Stimulated activated CD4-positive, alpha-beta T cell treated with anti-CD3 and anti-CD28 coated beads, Interleukin-4, amount 100 ng/mL, for 4 hours (primary cell): ENCODE results near the gene GFPT2.

Source experiments
- DNase-seq, 2 experiments: peaks; one replicate each; pipeline ENCODE4 v3.0.0-alpha.2; 2020

Gene GFPT2

GRCh38 chr5:180378438-180379344 lies 25.6 kb upstream of the GFPT2 start:
- DNase-seq: no peak

- no peak for DNase-seq
These were observed 24.5 kb upstream of the GFPT2 start for GRCh38 chr5:180377556-180378197.

DNA sequence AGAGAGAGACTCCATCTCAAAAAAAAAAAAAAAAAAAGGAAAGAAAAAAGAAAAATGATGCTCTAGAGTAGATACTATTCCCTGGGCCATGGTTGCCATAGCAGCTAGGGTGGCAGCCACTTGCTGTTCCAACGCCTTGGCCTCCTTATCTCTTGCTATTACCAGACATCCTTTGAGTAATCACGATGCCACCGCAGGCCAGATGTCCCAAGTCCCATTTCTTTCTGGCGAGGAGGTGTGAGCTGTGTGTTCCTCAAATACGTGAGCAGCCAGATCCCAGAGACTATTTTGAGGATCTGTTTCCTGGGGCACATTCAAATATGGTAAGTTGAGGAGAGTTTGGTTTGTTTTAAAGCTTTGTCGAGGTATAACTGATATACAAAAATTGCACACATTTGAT lies 23.4 kb upstream of the GFPT2 start:
- DNase-seq: no peak

GRCh38 chr5:180375955-180376354 lies 22.8 kb upstream of the GFPT2 start:
- no peak for DNase-seq

DNA sequence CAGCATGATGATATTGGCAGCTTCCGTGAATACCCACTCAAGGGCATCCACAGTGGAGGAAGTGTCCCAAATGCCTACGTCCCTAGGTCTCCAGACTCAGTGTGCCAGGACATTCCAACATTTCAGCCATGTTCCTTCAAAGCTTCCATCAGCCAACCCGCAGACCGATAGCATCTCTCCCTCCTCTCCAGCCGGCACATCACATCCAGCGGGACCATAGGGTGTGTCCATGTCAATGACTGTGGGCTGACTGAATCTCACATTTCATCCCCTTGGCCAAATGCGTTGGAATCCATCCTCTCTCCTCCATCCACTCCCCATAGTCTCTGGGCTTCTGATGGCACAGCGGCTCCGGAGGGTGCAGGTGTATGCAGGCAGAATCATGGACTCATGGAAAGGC lies 22.2 kb upstream of the GFPT2 start:
- DNase-seq: no peak

DNA sequence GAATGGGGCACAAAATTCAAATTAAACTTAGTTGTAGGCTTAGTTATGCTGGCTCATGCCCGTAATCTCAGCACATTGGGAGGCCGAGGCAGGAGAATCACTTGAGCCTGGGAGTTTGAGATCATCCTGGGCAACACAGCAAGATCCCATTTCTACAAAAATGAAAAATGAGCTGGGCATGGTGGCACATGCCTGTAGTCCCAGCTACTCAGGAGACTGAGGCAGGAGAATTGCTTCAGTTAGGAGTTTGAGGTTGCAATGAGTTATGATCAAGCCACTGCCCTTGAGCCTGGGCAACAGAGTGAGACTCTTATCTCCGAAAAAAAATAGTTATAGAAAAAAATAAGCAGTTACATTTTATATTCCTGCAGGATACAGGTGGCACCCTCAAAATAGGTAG lies 20.7 kb upstream of the GFPT2 start:
- DNase-seq: no peak

- DNase-seq: no peak
These were observed 20.3 kb upstream of the GFPT2 start for GRCh38 chr5:180373454-180373853.

GRCh38 chr5:180371949-180372348 lies 18.8 kb upstream of the GFPT2 start:
- no peak for DNase-seq

GRCh38 chr5:180370861-180371641 lies 17.9 kb upstream of the GFPT2 start:
- DNase-seq: no peak

- no peak for DNase-seq
These were observed 14.9 kb upstream of the GFPT2 start for GRCh38 chr5:180367991-180368390.

DNA sequence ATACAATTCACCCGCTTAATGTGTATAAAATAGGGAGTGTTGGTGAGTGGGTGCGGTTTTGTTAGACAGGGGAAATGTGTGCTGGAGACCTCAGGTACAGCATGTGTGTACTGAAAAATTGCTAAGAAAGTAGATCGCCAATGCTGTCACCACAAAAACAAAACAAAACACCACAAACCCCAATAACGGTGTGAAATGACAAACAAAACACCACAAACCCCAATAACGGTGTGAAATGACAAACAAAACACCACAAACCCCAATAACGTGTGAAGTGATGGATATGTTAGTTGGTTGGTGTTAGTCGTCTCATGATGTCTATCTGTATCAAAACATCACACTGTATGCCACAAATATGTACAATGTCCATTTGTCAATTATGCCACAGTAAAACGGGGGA lies 14.2 kb upstream of the GFPT2 start:
- DNase-seq: no peak

- DNase-seq: no peak
These were observed 13.2 kb upstream of the GFPT2 start for GRCh38 chr5:180366326-180366725.

GRCh38 chr5:180365829-180366228 lies 12.7 kb upstream of the GFPT2 start:
- no peak for DNase-seq

DNA sequence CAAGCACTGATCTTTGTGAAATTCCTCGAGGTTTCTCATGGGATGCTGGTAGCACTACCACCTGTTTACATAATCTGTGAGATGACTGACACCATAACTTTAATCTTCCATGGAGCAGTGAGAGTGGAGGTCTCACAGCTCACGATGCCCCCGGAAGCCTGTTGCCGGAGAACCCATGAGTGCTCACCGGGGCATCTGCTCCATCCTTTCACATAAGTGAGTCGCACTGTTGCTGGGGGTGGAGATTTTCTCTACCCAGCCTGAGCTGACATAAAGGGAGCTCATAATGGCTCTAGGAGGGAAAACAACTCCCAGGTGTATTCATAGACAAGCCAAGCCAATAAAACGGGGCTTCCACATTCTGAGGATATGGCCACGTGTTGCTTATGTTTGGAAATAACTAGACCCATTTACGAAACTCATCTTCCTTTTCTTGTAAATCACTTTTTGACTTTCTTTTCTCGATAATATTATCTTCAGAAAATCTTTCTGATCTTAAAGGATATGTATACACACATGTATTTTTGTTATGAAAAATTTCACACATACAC lies 11.2 kb upstream of the GFPT2 start:
- DNase-seq: no peak

- no peak for DNase-seq
These were observed 7.2 kb upstream of the GFPT2 start for GRCh38 chr5:180360078-180360957.

GRCh38 chr5:180358694-180359093 lies 5.6 kb upstream of the GFPT2 start:
- DNase-seq: no peak

DNA sequence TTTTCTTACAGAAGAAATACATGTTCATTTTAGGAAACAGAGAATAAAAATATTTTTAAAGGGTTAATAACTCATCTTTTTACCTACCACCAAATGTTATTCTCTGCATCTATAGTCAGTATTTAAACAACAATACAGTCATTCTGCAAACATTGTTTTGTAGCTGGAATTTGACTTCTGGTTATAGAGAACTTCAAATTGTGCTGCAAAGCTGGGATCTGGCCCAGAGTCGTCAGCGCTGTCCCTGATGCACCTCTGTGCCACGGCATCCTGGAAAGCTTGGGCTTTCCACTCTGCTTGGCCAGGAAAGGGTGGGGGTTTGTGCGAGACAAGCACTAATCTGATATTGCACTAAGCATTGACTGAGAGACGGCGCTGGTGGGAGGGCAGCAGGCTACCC lies 5.0 kb upstream of the GFPT2 start:
- DNase-seq: no peak

GRCh38 chr5:180354966-180355365 lies 1.8 kb upstream of the GFPT2 start:
- no peak for DNase-seq

- DNase-seq: no peak
These were observed 880 bp upstream of the GFPT2 start for GRCh38 chr5:180353980-180354452.

DNA sequence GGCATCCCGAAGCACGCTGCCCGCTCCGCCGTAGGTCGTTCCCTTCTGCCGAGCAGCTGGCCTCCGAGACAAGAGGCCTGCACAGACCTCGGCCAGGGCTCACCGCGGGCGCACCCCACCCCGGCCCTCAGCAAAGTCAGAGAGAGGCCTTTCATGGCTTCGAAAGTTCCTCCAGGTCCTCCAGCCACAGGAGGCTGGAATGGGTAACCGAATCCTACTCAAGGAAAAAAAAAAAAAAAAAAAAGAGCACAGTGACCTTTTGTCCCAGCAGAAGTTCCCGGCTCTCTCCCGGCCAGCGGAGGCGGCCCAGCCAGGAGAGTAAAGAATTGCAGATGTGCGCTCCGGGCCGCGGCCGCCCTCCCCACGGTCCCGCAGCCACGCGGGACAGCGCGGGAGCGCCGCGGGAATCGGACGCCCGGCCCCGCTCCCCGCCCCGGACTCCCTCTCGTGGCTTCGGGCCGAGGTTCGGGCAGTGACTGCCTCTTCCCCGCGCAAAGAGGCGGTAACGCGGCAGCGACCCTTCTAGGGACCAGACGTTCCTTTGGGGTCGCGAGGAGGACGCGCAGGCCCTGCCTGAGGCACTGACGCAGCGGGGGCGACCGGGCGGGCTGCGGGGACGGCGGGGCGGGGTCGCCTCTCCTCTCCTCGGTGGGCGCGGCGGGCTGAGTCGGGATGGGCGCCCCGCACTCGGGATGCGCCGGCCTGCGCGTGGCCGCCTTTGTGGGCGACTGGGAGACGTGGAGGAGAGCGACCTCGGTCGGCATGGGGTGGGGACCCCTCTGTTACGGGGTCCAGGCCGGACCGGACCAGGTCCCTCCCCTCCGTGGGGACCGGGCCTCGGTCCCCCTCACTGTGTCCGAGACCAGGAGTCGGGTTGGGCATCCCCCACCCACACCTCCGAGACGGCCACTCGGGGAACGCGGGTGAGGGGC lies 754 bp downstream of the GFPT2 start:
- DNase-seq: no peak
